B cell (primary cell): Measurements from ENCODE around the gene USP30. TPM values are rescaled to one million over a fixed set of nuclear protein-coding genes. Genes with fewer than 3 reads are reported as not detected.

ENCODE experiments used
- ATAC-seq: fragments of 200-7000 bp; cut with Tn5 transposase; one replicate; pipeline ENCODE4 v1.10.0; 2021; ENCODE audit warnings: low read depth, mild to moderate bottlenecking, moderate number of reproducible peaks, moderate library complexity
- CTCF ChIA-PET: fragments of 350-600 bp; sonication (Branson Sonifier 250); formaldehyde crosslinking; loops from one replicate; lab custom pipeline; 2021; ENCODE audit warnings: antibody characterized with exemption, inconsistent platforms; lab: Charles Lee
- POLR2A ChIA-PET: fragments of 350-600 bp; sonication (Branson Sonifier 250); formaldehyde crosslinking; loops from one replicate; lab custom pipeline; 2021; ENCODE audit warnings: antibody characterized with exemption; lab: Charles Lee
- DNase-seq: peaks from one replicate; pipeline ENCODE4 v3.0.0; 2013
- H2AFZ ChIP-seq: 2 replicates; pipeline ENCODE4 v1.6.1; 2012; ENCODE audit warnings: mild to moderate bottlenecking, low read depth, low read length; ENCODE audit not compliant: insufficient read depth, poor library complexity, severe bottlenecking
- H3K27ac ChIP-seq, 2 donors: 1 replicate in 1 of 2; 2 replicates in 1 of 2; pipeline ENCODE4 v1.5.1; 2012 to 2013; ENCODE audit warnings: low read length in 2 of 2, mild to moderate bottlenecking in 2 of 2, moderate library complexity in 1 of 2
- H3K27me3 ChIP-seq, 4 experiments: fragments of 200-600 bp in 1 of 4; sonication (generic) in 1 of 4; replicated peaks in 1 of 4; 1 replicate in 2 of 4; 2 replicates in 2 of 4; pipeline versions ENCODE4 v1.6.1 to v1.7.0; 2013 to 2016; ENCODE audit warnings: low read length in 3 of 4, mild to moderate bottlenecking in 2 of 4, mixed read lengths in 1 of 4, moderate library complexity in 1 of 4; ENCODE audit not compliant: insufficient read depth in 4 of 4, control insufficient read depth in 3 of 4; ENCODE audit errors: control extremely low read depth in 1 of 4
- H3K36me3 ChIP-seq, 2 experiments: replicated peaks in 1 of 2; 1 replicate in 1 of 2; 2 replicates in 1 of 2; pipeline versions ENCODE4 v1.6.1 to v1.7.1; 2013; ENCODE audit warnings: low read length in 1 of 2; ENCODE audit not compliant: insufficient read depth in 2 of 2, control insufficient read depth in 1 of 2; ENCODE audit errors: control extremely low read depth in 1 of 2, extremely low read depth in 1 of 2
- H3K4me1 ChIP-seq, 2 donors: fragments of 200-600 bp in 1 of 2; sonication (generic) in 1 of 2; 1 replicate in 1 of 2; 2 replicates in 1 of 2; pipeline versions ENCODE4 v1.5.1 to v1.6.1; 2013 to 2017; ENCODE audit warnings: low read length in 2 of 2; ENCODE audit not compliant: control insufficient read depth in 2 of 2, insufficient read depth in 2 of 2
- H3K4me2 ChIP-seq: replicated peaks from 2 replicates; pipeline ENCODE3; 2012; ENCODE audit warnings: mild to moderate bottlenecking, low read depth, low read length; ENCODE audit not compliant: poor library complexity, severe bottlenecking
- H3K4me3 ChIP-seq, 5 experiments: fragments of 200-600 bp in 1 of 5; sonication (generic) in 1 of 5; 1 replicate in 3 of 5; 2 replicates in 2 of 5; pipeline versions ENCODE4 v1.5.1 to v1.7.0; 2011 to 2016; ENCODE audit warnings: low read length in 4 of 5, mild to moderate bottlenecking in 4 of 5, low read depth in 2 of 5, control low read depth in 1 of 5, moderate library complexity in 1 of 5; ENCODE audit not compliant: insufficient read depth in 1 of 5; ENCODE audit errors: control extremely low read depth in 1 of 5, extremely low read depth in 1 of 5
- H3K79me2 ChIP-seq: fragments of 200-600 bp; sonication (generic); one replicate; pipeline ENCODE4 v1.6.0; 2016; ENCODE audit warnings: low read length; ENCODE audit not compliant: control insufficient read depth, insufficient read depth
- H3K9ac ChIP-seq: fragments of 200-600 bp; sonication (generic); 2 replicates; pipeline ENCODE4 v1.6.1; 2017; ENCODE audit warnings: mild to moderate bottlenecking, low read length, moderate library complexity
- H3K9me3 ChIP-seq, 3 donors: one replicate each; pipeline versions ENCODE4 v1.6.1 to v1.7.1; 2013; ENCODE audit warnings: low read length in 2 of 3; ENCODE audit not compliant: control insufficient read depth in 2 of 3, insufficient read depth in 1 of 3; ENCODE audit errors: control extremely low read depth in 1 of 3
- H4K20me1 ChIP-seq: 2 replicates; pipeline ENCODE4 v1.6.0; 2012; ENCODE audit warnings: mild to moderate bottlenecking, low read length; ENCODE audit not compliant: insufficient read depth, control insufficient read depth, poor library complexity, severe bottlenecking
- H3K27ac Mint-ChIP-seq: one replicate; pipeline ENCODE4 v1.8.0; 2021; ENCODE audit warnings: mixed read lengths
- H3K27me3 Mint-ChIP-seq: one replicate; pipeline ENCODE4 v1.8.0; 2021; ENCODE audit warnings: mixed read lengths
- H3K4me1 Mint-ChIP-seq: one replicate; pipeline ENCODE4 v1.8.0; 2021; ENCODE audit warnings: mixed read lengths
- H3K4me3 Mint-ChIP-seq: one replicate; pipeline ENCODE4 v1.8.0; 2021; ENCODE audit warnings: mixed read lengths
- H3K9me3 Mint-ChIP-seq: one replicate; pipeline ENCODE4 v1.8.0; 2022; ENCODE audit warnings: mixed read lengths; ENCODE audit not compliant: insufficient read depth
- EZH2 ChIP-seq: IDR thresholded peaks from 2 replicates; pipeline ENCODE4 v1.6.1; 2012; ENCODE audit warnings: borderline replicate concordance, low read depth, mild to moderate bottlenecking, moderate library complexity, low read length; ENCODE audit not compliant: insufficient read depth, poor library complexity, severe bottlenecking
- WGBS: methylation state at CpG from one replicate; pipeline ENCODE4 v1.1.5; 2013; ENCODE audit warnings: missing lambda C conversion rate; ENCODE audit not compliant: insufficient coverage; 5-methylcytosine and 5-hydroxymethylcytosine counted together
- intact Hi-C: fragments of 100-400 bp; cut with micrococcal nuclease; formaldehyde crosslinking; loops from one replicate; pipeline ENCODE4 v1.10.0; 2022
- polyA plus RNA-seq: library from polyadenylated mRNA; depleted of rRNA; stranded (reverse); fragments of >200 nt; gene quantifications from 2 replicates; pipeline ENCODE4 v1.2.3, GENCODE V29; 2012
- total RNA-seq, 2 donors: library from RNA; stranded (reverse); fragments of 120-200 nt in 1 of 2; gene quantifications; 1 replicate in 1 of 2; 2 replicates in 1 of 2; pipeline versions ENCODE4 v1.2.3 to v1.2.4, GENCODE V29; 2013 to 2022
- TF ChIP-seq, protein P1 (sequence below): fragments of 200-600 bp; IDR thresholded peaks from one replicate; pipeline ENCODE4 v1.8.0; 2022; ENCODE audit warnings: antibody characterized with exemption, mild to moderate bottlenecking

Gene USP30
- total and polyA plus RNA-seq, 2 donors (not counting 1 experiment from before 2014, with no cell fraction given) = 7.2 to 32.5 TPM

DNA sequence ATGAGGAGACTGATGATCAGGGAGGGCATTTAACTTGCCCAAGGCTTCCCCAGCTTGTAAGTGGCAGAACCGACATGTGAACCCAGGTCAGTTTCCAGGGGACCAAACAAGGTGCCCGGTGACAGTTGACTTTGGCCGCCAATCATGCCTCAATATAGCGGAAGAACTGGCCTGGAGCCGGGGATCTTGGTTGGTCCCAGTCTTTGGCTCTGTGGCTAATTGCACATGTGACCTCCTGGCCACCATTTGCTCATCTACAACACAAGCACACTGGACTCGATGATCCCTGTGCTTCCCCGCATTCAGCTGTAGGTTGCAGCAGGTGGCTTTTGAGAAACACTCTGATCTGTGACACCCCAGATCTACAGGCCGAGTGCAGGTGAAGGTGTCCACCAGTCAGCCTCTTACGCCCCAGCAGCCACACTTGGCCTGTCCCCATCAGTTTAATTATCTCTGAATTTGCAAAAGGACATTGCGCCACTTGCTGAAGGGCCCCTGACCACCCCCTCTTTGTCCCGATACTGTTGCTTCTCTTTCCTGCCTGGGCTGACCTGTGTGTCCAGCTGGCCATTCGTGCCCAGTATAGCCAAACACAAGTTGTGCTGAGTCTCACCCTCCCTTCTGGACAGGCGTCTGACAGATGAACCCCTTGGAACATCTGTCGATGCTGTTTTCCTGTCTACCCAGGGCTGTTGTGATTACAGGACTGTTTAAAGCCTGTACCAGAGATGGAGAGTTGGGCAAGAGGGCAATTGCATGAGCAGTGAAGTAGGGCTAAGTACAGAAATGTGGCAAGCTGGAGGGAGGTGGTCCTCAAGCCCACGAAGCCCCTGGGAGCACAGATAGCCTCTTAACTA is 78.1 kb downstream of the USP30 start:
- TF ChIP-seq, protein P1, sequence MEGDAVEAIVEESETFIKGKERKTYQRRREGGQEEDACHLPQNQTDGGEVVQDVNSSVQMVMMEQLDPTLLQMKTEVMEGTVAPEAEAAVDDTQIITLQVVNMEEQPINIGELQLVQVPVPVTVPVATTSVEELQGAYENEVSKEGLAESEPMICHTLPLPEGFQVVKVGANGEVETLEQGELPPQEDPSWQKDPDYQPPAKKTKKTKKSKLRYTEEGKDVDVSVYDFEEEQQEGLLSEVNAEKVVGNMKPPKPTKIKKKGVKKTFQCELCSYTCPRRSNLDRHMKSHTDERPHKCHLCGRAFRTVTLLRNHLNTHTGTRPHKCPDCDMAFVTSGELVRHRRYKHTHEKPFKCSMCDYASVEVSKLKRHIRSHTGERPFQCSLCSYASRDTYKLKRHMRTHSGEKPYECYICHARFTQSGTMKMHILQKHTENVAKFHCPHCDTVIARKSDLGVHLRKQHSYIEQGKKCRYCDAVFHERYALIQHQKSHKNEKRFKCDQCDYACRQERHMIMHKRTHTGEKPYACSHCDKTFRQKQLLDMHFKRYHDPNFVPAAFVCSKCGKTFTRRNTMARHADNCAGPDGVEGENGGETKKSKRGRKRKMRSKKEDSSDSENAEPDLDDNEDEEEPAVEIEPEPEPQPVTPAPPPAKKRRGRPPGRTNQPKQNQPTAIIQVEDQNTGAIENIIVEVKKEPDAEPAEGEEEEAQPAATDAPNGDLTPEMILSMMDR = no peak
- no peak for TF ChIP-seq EZH2
- no peak overlapping the region for H3K4me2 ChIP-seq
- WGBS = 86% methylated on average over 15 of the region's 15 CpGs
- H3K27me3 ChIP-seq = no peaks in the 10 kb centered on the region
- H3K27me3 Mint-ChIP-seq = peaks cover 16% of the 10 kb centered on the region
- no peak overlapping the region for H3K4me3 Mint-ChIP-seq
- H3K27ac Mint-ChIP-seq = no peak overlapping the region
- no peaks in the 10 kb centered on the region for H3K9me3 Mint-ChIP-seq
- H3K9me3 ChIP-seq = no peaks in the 10 kb centered on the region
- H3K4me1 ChIP-seq = no peaks in the 10 kb centered on the region
- H3K36me3 ChIP-seq = no peaks in the 10 kb centered on the region
- no peak overlapping the region for H3K27ac ChIP-seq
- ChIA-PET POLR2A (no interaction called here), CTCF (no interaction called here)
- intact Hi-C loops = no loop called here
- ATAC-seq (no peak), DNase-seq (no peak)
- H3K9ac ChIP-seq = no peak overlapping the region
- H2AFZ ChIP-seq = no peak overlapping the region
- H3K79me2 ChIP-seq = no peaks in the 10 kb centered on the region
- H3K4me3 ChIP-seq = no peak overlapping the region
- no peaks in the 10 kb centered on the region for H3K4me1 Mint-ChIP-seq
- no peaks in the 10 kb centered on the region for H4K20me1 ChIP-seq
